HepG2 (cell line): ENCODE data around the gene HYAL1. TPM values are rescaled to one million over a fixed set of nuclear protein-coding genes. Genes with fewer than 3 reads are reported as not detected.
A peak's percentile ranks its signal among the peaks of the same experiment; 100 is the strongest.

Experiments used
- CBX5 ChIP-seq: sonication (generic); formaldehyde crosslinking; IDR thresholded peaks from 2 replicates; pipeline ENCODE4 v1.4.0; 2020; ENCODE audit warnings: missing genetic modification reagents, borderline replicate concordance
- DNMT1 ChIP-seq: sonication (generic); formaldehyde crosslinking; IDR thresholded peaks from 2 replicates; pipeline ENCODE4 v1.5.1; 2020; ENCODE audit warnings: mild to moderate bottlenecking, missing genetic modification reagents
- EED ChIP-seq: sonication (generic); formaldehyde crosslinking; IDR thresholded peaks from 2 replicates; pipeline ENCODE4 v1.5.0; 2020; ENCODE audit warnings: mild to moderate bottlenecking, missing genetic modification reagents
- FOXJ3 ChIP-seq: sonication (generic); formaldehyde crosslinking; IDR thresholded peaks from 2 replicates; pipeline ENCODE4 v1.4.0; 2020; ENCODE audit warnings: missing genetic modification reagents, mild to moderate bottlenecking, borderline replicate concordance
- FOXO4 ChIP-seq: sonication (generic); formaldehyde crosslinking; conservative IDR thresholded peaks from 2 replicates; pipeline ENCODE4 v1.8.1; 2023; ENCODE audit warnings: missing genetic modification reagents
- IKZF5 ChIP-seq: IDR thresholded peaks from 2 replicates; pipeline ENCODE4 v1.6.1; 2018; ENCODE audit warnings: missing genetic modification reagents, mild to moderate bottlenecking, missing compliant biosample characterization
- MAFF ChIP-seq: IDR thresholded peaks from 2 replicates; pipeline ENCODE4 v1.6.1; 2011; ENCODE audit warnings: low read depth, low read length, improper control_type of control experiment
- RFX3 ChIP-seq: IDR thresholded peaks from 2 replicates; pipeline ENCODE4 v1.6.1; 2016; ENCODE audit warnings: missing biosample characterization, missing genetic modification reagents
- SMC3 ChIP-seq: IDR thresholded peaks from 2 replicates; pipeline ENCODE4 v1.6.1; 2011; ENCODE audit warnings: low read length, improper control_type of control experiment
- TEAD2 ChIP-seq: sonication (generic); formaldehyde crosslinking; IDR thresholded peaks from 2 replicates; pipeline ENCODE4 v1.9.0; 2021; ENCODE audit warnings: missing genetic modification reagents
- TRAFD1 ChIP-seq: sonication (generic); formaldehyde crosslinking; IDR thresholded peaks from 2 replicates; pipeline ENCODE4 v1.5.1; 2020; ENCODE audit warnings: missing genetic modification reagents, mild to moderate bottlenecking, borderline replicate concordance
- U2AF1 ChIP-seq: fragments of 200-400 bp; formaldehyde crosslinking; optimal IDR thresholded peaks from 2 replicates; pipeline ENCODE3; 2017; ENCODE audit warnings: mild to moderate bottlenecking, low read depth, low read length
- ZFX ChIP-seq: sonication (generic); formaldehyde crosslinking; IDR thresholded peaks from 2 replicates; pipeline ENCODE4 v1.4.0; 2020; ENCODE audit warnings: mild to moderate bottlenecking, low read depth, missing genetic modification reagents, moderate library complexity
- ZNF530 ChIP-seq: sonication (generic); formaldehyde crosslinking; IDR thresholded peaks from 2 replicates; pipeline ENCODE4 v1.5.0; 2020; ENCODE audit warnings: low read depth, mild to moderate bottlenecking, missing genetic modification reagents
- ZNF549 ChIP-seq: sonication (generic); formaldehyde crosslinking; IDR thresholded peaks from 2 replicates; pipeline ENCODE4 v1.5.0; 2020; ENCODE audit warnings: missing genetic modification reagents
- ZNF598 ChIP-seq: sonication (generic); formaldehyde crosslinking; IDR thresholded peaks from 2 replicates; pipeline ENCODE4 v1.5.1; 2020; ENCODE audit warnings: mild to moderate bottlenecking, missing genetic modification reagents, borderline replicate concordance
- ZNF646 ChIP-seq: sonication (generic); formaldehyde crosslinking; IDR thresholded peaks from 2 replicates; pipeline ENCODE4 v1.9.0; 2021; ENCODE audit warnings: mild to moderate bottlenecking, missing genetic modification reagents
- polyA plus RNA-seq, 8 experiments: library from polyadenylated mRNA; depleted of rRNA in 3 of 8; stranded (reverse) in 7 of 8; unstranded in 1 of 8; fragments of >200 nt; fragmentation: Illumina TruSeq in 4 of 8; extraction: Trizol in 4 of 8; gene quantifications; 2 replicates each; pipeline versions ENCODE4 v1.2.1 to v1.2.3, GENCODE V29; 2011 to 2016; ENCODE audit warnings: low read depth in 4 of 8, missing spikeins in 1 of 8, mixed read lengths in 1 of 8; ENCODE audit not compliant: insufficient read depth in 1 of 8
- total RNA-seq, 5 experiments: library from RNA; depleted of rRNA; stranded (reverse); fragments of >200 nt; fragmentation: Illumina TruSeq; extraction: Trizol; gene quantifications; 2 replicates each; pipeline ENCODE4 v1.2.3, GENCODE V29; 2016; ENCODE audit warnings: low read depth in 1 of 5

Gene HYAL1
- total and polyA plus RNA-seq, 2 of the 13 experiments (the other 11 are each of a cell fraction or from before 2014, with no cell fraction given): 76.5 to 193 TPM

GRCh38 chr3:50319894-50320625 is 16.7 kb upstream of the HYAL1 start (continued):
- 0 out of 2 replicates have a peak, but pooled peaks have one; percentile 29 for TF ChIP-seq ZNF530 (CRISPR knock-in tag)
- no peak for TF ChIP-seq TEAD2 (CRISPR knock-in tag)
- TF ChIP-seq SMC3: no peak
- TF ChIP-seq MAFF: no peak
- TF ChIP-seq ZFX (CRISPR knock-in tag): peak; percentile 29; the same call in 1 of the 2 replicates
- TF ChIP-seq EED: no peak
- TF ChIP-seq ZNF549 (CRISPR knock-in tag): no peak
- TF ChIP-seq RFX3: no peak
- no peak for TF ChIP-seq TRAFD1 (CRISPR knock-in tag)
- no peak for TF ChIP-seq ZNF646 (CRISPR knock-in tag)
- TF ChIP-seq FOXO4 (CRISPR knock-in tag): 0 out of 2 replicates have a peak, but pooled peaks have one; percentile 62
- peak; percentile 35; the same call in 1 of the 2 replicates for TF ChIP-seq ZNF598 (CRISPR knock-in tag)
- peak; percentile 40; the same call in 1 of the 2 replicates for TF ChIP-seq DNMT1 (CRISPR knock-in tag)
- no peak for TF ChIP-seq CBX5
- no peak for TF ChIP-seq U2AF1
- TF ChIP-seq IKZF5: no peak
- no peak for TF ChIP-seq FOXJ3 (CRISPR knock-in tag)
